Mucosa of stomach (tissue), 1 donor: ENCODE measurements around the gene ABCG4.
"Not testable (repeated sequence)": the region's sequence is repeated elsewhere in the genome, so short reads cannot be mapped to it uniquely, and the experiment has no call there.

Experiments used
- H3K27me3 ChIP-seq: one replicate; pipeline ENCODE4 v1.7.0; 2013; ENCODE audit warnings: mild to moderate bottlenecking, low read length; ENCODE audit not compliant: control insufficient read depth, insufficient read depth
- H3K36me3 ChIP-seq: one replicate; pipeline ENCODE4 v1.7.0; 2013; ENCODE audit warnings: low read length; ENCODE audit not compliant: control insufficient read depth, insufficient read depth
- H3K4me1 ChIP-seq: one replicate; pipeline ENCODE4 v1.7.0; 2013; ENCODE audit warnings: mild to moderate bottlenecking, low read length; ENCODE audit not compliant: control insufficient read depth, insufficient read depth
- H3K4me3 ChIP-seq: one replicate; pipeline ENCODE4 v1.7.0; 2013; ENCODE audit warnings: low read length
- H3K9ac ChIP-seq: one replicate; pipeline ENCODE4 v1.7.0; 2013; ENCODE audit warnings: mild to moderate bottlenecking, low read length, moderate library complexity
- H3K9me3 ChIP-seq: one replicate; pipeline ENCODE4 v1.7.0; 2013; ENCODE audit warnings: mild to moderate bottlenecking, low read length, moderate library complexity; ENCODE audit not compliant: control insufficient read depth
- donor health status: Pancreatic carcinoma.

The ABCG4 gene

DNA sequence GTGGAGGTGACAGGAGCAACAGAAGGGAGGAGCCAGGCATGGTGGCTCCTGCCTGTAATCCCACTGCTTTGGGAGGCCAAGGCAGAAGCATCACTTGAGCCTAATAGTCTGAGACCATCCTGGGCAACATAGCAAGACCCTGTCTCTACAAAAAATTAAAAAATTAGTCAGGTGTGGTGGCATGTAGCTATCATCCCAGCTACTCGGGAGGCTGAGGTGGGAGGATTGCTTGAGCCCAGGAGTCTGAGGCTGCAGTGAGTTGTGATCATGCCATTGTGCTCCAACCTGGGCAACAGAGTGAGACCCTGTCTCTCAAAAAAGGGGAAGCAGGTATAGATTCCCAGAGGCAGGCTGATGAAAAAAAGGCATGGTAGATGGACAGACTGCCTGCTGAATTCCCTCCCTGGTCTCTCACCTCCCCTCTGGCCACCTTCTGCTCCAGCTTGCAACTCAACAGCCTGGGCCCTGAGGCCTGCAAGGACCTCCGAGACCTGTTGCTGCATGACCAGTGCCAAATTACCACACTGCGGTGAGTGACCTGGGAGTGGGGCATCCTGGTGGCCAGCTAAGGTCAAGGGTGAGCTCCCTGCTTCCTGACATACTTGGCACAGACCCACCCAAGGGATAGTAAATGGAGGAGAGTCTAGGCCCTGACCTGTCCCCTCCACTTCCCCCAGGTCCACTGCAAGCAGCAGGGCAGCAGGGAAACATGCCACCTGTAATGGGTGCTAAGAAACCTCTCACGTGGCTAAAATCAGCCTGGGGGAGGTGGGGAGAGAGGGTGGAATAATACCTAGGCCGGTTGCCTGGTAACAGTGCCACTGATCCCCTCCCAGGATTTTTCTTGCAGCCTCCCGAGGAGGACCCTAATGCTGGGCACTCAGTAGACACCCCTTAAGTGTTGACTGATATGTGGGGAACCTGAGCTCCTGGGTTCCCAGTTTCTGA is 32.2 kb downstream of the ABCG4 start:
- no peaks in the 10 kb centered on the region for H3K9me3 ChIP-seq
- H3K4me3 ChIP-seq: no peak overlapping the region
- H3K36me3 ChIP-seq: peaks cover 5% of the 10 kb centered on the region
- peaks cover 8% of the 10 kb centered on the region for H3K4me1 ChIP-seq
- H3K27me3 ChIP-seq: no peaks in the 10 kb centered on the region
- no peak overlapping the region for H3K9ac ChIP-seq

GRCh38 chr11:119181677-119182412 is 33.0 kb downstream of the ABCG4 start:
- H3K4me3 ChIP-seq: no peak overlapping the region
- no peaks in the 10 kb centered on the region for H3K9me3 ChIP-seq
- no peaks in the 10 kb centered on the region for H3K27me3 ChIP-seq
- H3K36me3 ChIP-seq: peaks cover 5% of the 10 kb centered on the region
- peaks cover 16% of the 10 kb centered on the region for H3K4me1 ChIP-seq
- H3K9ac ChIP-seq: no peak overlapping the region

DNA sequence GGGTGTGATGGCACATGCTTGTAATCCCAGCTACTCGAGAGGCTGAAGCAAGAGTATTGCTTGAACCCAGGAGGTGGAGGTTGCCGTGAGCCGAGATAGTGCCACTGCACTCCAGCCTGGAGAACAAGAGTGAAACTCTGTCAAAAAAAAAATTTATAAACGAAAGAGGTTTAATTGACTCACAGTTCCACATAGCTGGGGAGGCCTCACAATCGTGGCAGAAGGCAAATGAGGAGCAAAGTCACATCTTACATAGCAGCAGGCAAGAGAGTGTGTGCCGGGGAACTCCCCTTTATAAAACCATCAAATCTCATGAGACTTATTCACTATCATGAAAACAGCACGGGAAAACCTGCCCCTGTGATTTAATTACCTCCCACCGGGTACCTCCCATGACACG is 35.5 kb downstream of the ABCG4 start:
- not testable (repeated sequence) for H3K9ac ChIP-seq, H3K4me3 ChIP-seq, H3K27me3 ChIP-seq, H3K36me3 ChIP-seq, H3K9me3 ChIP-seq
- H3K4me1 ChIP-seq: peaks cover 33% of the 10 kb centered on the region

- H3K9ac ChIP-seq: peak overlapping the region; percentile 42
- H3K4me1 ChIP-seq: peaks cover 38% of the 10 kb centered on the region
- H3K4me3 ChIP-seq: peak overlapping the region; percentile 50
- H3K36me3 ChIP-seq: no peaks in the 10 kb centered on the region
- no peaks in the 10 kb centered on the region for H3K9me3 ChIP-seq
- H3K27me3 ChIP-seq: no peaks in the 10 kb centered on the region
Measured at GRCh38 chr11:119185981-119186634, 37.3 kb downstream of the ABCG4 start.

DNA sequence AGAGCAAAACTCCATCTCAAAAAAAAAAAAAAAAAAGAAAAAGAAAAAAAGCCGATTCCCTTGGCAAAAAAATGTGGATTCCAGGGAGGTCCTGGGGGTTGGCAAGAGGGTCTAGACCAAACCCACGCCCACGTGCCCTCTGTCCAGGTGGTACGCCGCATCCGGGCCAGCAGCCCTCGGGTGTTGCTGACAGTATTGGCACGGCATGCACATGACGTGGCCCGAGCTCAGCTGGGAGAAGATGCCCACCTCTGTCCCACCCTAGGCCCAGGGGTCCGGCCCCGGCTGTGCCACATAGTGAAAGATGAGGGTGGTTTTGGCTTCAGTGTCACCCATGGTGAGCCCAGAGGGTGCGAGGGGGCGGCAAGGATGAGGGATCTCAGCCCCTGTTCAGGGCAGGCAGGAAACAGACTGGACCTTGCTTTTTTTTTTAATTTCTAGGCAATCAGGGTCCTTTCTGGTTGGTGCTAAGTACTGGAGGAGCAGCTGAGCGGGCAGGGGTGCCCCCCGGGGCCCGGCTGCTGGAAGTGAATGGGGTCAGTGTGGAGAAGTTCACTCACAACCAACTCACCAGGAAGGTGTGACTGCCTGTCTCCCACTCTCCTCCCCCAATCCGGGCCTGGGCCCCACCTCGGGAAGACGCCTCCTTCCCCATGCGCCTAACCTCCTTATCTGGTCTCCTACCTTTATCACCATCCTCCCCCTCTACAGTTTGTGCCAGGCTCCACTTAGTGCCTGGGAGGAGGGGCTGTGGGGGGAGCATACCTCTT is 38.5 kb downstream of the ABCG4 start:
- no peak overlapping the region for H3K9ac ChIP-seq
- H3K4me1 ChIP-seq: peaks cover 38% of the 10 kb centered on the region
- H3K27me3 ChIP-seq: no peaks in the 10 kb centered on the region
- H3K36me3 ChIP-seq: no peaks in the 10 kb centered on the region
- H3K9me3 ChIP-seq: no peaks in the 10 kb centered on the region
- no peak overlapping the region for H3K4me3 ChIP-seq

DNA sequence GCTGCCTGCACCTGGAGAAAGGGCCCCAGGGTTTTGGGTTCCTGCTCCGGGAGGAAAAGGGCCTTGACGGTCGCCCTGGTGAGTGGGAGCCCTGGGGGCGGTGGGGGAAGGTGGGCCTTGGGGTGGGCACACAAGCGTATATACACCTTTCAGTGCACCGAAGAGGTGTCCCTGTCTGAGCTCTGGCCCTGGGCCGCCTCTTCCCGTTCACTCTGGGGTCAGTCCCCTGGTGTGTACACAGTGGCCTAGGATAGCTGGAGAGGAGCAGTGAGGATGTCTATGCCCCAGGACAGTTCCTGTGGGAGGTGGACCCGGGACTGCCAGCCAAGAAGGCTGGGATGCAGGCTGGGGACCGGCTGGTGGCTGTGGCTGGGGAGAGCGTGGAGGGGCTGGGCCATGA is 39.2 kb downstream of the ABCG4 start:
- Histone ChIP-seq H3K9me3 (no peaks in the 10 kb centered on the region), H3K9ac (no peak overlapping the region), H3K36me3 (no peaks in the 10 kb centered on the region), H3K27me3 (no peaks in the 10 kb centered on the region), H3K4me3 (no peak overlapping the region), H3K4me1 (peaks cover 38% of the 10 kb centered on the region)

DNA sequence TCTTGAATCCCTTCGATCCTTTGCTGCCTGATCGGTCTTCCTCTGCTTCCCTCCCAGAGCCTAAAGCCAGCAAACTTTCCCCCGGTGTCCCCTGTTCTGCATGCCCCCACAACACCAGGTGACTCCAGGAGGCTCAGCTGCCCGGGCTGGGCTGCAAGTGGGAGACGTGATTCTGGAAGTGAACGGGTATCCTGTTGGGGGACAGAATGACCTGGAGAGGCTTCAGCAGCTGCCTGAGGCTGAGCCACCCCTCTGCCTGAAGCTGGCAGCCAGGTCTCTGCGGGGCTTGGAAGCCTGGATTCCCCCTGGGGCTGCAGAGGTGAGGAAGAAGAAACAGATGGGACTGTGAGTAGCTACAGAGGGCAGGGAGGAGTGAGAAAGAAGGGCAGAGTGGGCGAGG is 40.0 kb downstream of the ABCG4 start:
- Histone ChIP-seq H3K9ac (no peak overlapping the region), H3K9me3 (no peaks in the 10 kb centered on the region), H3K4me1 (peaks cover 38% of the 10 kb centered on the region), H3K4me3 (no peak overlapping the region), H3K27me3 (no peaks in the 10 kb centered on the region), H3K36me3 (no peaks in the 10 kb centered on the region)

- Histone ChIP-seq H3K36me3 (no peaks in the 10 kb centered on the region), H3K4me3 (no peak overlapping the region), H3K9me3 (no peaks in the 10 kb centered on the region), H3K4me1 (peaks cover 38% of the 10 kb centered on the region), H3K9ac (no peak overlapping the region), H3K27me3 (no peaks in the 10 kb centered on the region)
Measured at GRCh38 chr11:119189393-119189792, 40.5 kb downstream of the ABCG4 start.

GRCh38 chr11:119190531-119190930 is 41.7 kb downstream of the ABCG4 start:
- Histone ChIP-seq H3K27me3 (no peaks in the 10 kb centered on the region), H3K9me3 (no peaks in the 10 kb centered on the region), H3K4me3 (no peak overlapping the region), H3K4me1 (peaks cover 40% of the 10 kb centered on the region), H3K36me3 (no peaks in the 10 kb centered on the region), H3K9ac (no peak overlapping the region)

GRCh38 chr11:119191265-119191664 is 42.4 kb downstream of the ABCG4 start:
- not testable (repeated sequence) for H3K36me3 ChIP-seq, H3K27me3 ChIP-seq, H3K9ac ChIP-seq, H3K4me3 ChIP-seq, H3K9me3 ChIP-seq
- peaks cover 37% of the 10 kb centered on the region for H3K4me1 ChIP-seq

GRCh38 chr11:119192111-119192510 is 43.3 kb downstream of the ABCG4 start:
- Histone ChIP-seq H3K36me3 (no peaks in the 10 kb centered on the region), H3K9me3 (no peaks in the 10 kb centered on the region), H3K4me3 (no peak overlapping the region), H3K9ac (no peak overlapping the region), H3K27me3 (no peaks in the 10 kb centered on the region), H3K4me1 (peaks cover 36% of the 10 kb centered on the region)
